Mucosa of descending colon (tissue), 3 donors: ENCODE results near the gene BCL7A. TPM values are rescaled to one million over a fixed set of nuclear protein-coding genes. Genes with fewer than 3 reads are reported as not detected.
"Not testable (repeated sequence)": the region's sequence is repeated elsewhere in the genome, so short reads cannot be mapped to it uniquely, and the experiment has no call there.

Experiments
- ATAC-seq: fragments of 200-7000 bp; cut with Tn5 transposase; one replicate; pipeline ENCODE4 v1.9.1; 2020; ENCODE audit warnings: mild to moderate bottlenecking, moderate library complexity
- DNase-seq, 3 donors: peaks; one replicate each; pipeline ENCODE4 v3.0.0-alpha.2; 2020
- H3K36me3 ChIP-seq: fragments of 200-600 bp; one replicate; pipeline ENCODE4 v1.8.0; 2021; ENCODE audit warnings: low read depth, mild to moderate bottlenecking
- H3K4me1 ChIP-seq: fragments of 200-600 bp; one replicate; pipeline ENCODE4 v1.8.0; 2021; ENCODE audit warnings: low read depth, mild to moderate bottlenecking
- H3K4me3 ChIP-seq: fragments of 200-600 bp; one replicate; pipeline ENCODE4 v1.8.0; 2021; ENCODE audit warnings: mild to moderate bottlenecking
- H3K9me3 ChIP-seq: fragments of 200-600 bp; one replicate; pipeline ENCODE4 v1.8.0; 2021; ENCODE audit warnings: mild to moderate bottlenecking
- CTCF ChIP-seq: fragments of 200-600 bp; IDR thresholded peaks from one replicate; pipeline ENCODE4 v1.8.0; 2022; ENCODE audit warnings: antibody characterized with exemption, mild to moderate bottlenecking
- intact Hi-C, 2 donors: fragments of 100-400 bp; cut with DNase I in 1 of 2; cut with micrococcal nuclease in 1 of 2; formaldehyde crosslinking; loops; one replicate each; pipeline versions ENCODE4 v1.11.0 to v1.11.1; 2022; cut with DNase I, micrococcal nuclease
- total RNA-seq, 3 donors: library from RNA; stranded (reverse); fragmentation: NEBNext Ultra II Directional in 2 of 3; extraction: Animal tissue kit (Norgen Biotek cat#: 25700) in 2 of 3; gene quantifications; one replicate each; pipeline versions ENCODE4 v1.2.1 to v1.2.4, GENCODE V29; 2021 to 2023
- donor health status: DM: no; HTN: no; CAD: no; lungs with moderate emphysema.
- donor health status: DM: no; HTN: no; CAD: no.
- donor health status: DM: no; HTN: yes; CAD: no.

Gene BCL7A
- total RNA-seq, 3 donors from 2014 or later, result 5.2 to 11.6 (median 5.7) TPM

GRCh38 chr12:122031342-122032216 is 9.9 kb downstream of the BCL7A start:
- peak; percentile 63 for TF ChIP-seq CTCF
- Histone ChIP-seq H3K4me1 (no peaks in the 10 kb centered on the region), H3K36me3 (no peaks in the 10 kb centered on the region), H3K9me3 (no peaks in the 10 kb centered on the region), H3K4me3 (no peak overlapping the region)
- DNase-seq (peak in 2 of 3 donors; percentile 67 to 75), ATAC-seq (peak; percentile 83)
- intact Hi-C loops, result no loop called here

- Histone ChIP-seq H3K9me3 (no peaks in the 10 kb centered on the region), H3K36me3 (no peaks in the 10 kb centered on the region), H3K4me3 (no peak overlapping the region), H3K4me1 (no peaks in the 10 kb centered on the region)
- intact Hi-C loops, result no loop called here
- TF ChIP-seq CTCF, result no peak
- ATAC-seq, result no peak
- no peak for DNase-seq
These were observed 10.9 kb downstream of the BCL7A start for GRCh38 chr12:122032580-122032979.

- no peaks in the 10 kb centered on the region for H3K36me3 ChIP-seq
- no peaks in the 10 kb centered on the region for H3K9me3 ChIP-seq
- ATAC-seq (no peak), DNase-seq (no peak)
- H3K4me3 ChIP-seq, result no peak overlapping the region
- H3K4me1 ChIP-seq, result peaks cover 8% of the 10 kb centered on the region
- intact Hi-C loops, result no loop called here
- no peak for TF ChIP-seq CTCF
These were observed 13.6 kb downstream of the BCL7A start for GRCh38 chr12:122035292-122035691.

GRCh38 chr12:122036153-122036552 is 14.5 kb downstream of the BCL7A start:
- H3K4me1 ChIP-seq, result peaks cover 9% of the 10 kb centered on the region
- H3K36me3 ChIP-seq, result no peaks in the 10 kb centered on the region
- no peak for DNase-seq
- ATAC-seq, result no peak
- no peak for TF ChIP-seq CTCF
- H3K9me3 ChIP-seq, result no peaks in the 10 kb centered on the region
- no peak overlapping the region for H3K4me3 ChIP-seq
- intact Hi-C loops, result no loop called here

- peak; percentile 79 to 81 (median 79) for DNase-seq
- H3K4me1 ChIP-seq, result peaks cover 13% of the 10 kb centered on the region
- H3K36me3 ChIP-seq, result no peaks in the 10 kb centered on the region
- no peaks in the 10 kb centered on the region for H3K9me3 ChIP-seq
- peak; percentile 99 for ATAC-seq
- intact Hi-C loops, result no loop called here
- no peak for TF ChIP-seq CTCF
- no peak overlapping the region for H3K4me3 ChIP-seq
These were observed 19.1 kb downstream of the BCL7A start for GRCh38 chr12:122040579-122041386.

GRCh38 chr12:122041458-122041857 is 19.8 kb downstream of the BCL7A start:
- intact Hi-C loops, H3K36me3 ChIP-seq, ATAC-seq, DNase-seq, H3K4me3 ChIP-seq, H3K9me3 ChIP-seq: not testable (repeated sequence)
- H3K4me1 ChIP-seq, result peaks cover 13% of the 10 kb centered on the region
